Astrocyte of the spinal cord (primary cell): ENCODE results near the gene CIB2.

Experiments used
- DNase-seq: peaks from one replicate; pipeline ENCODE4 v3.0.0; 2011; ENCODE audit warnings: low read depth, low spot score
- H3K4me3 ChIP-seq: 2 replicates; pipeline ENCODE4 v1.5.1; 2011; ENCODE audit warnings: low read depth, mild to moderate bottlenecking, low read length, moderate library complexity
- in situ Hi-C: cut with HindIII; loops from 2 replicates; pipeline ENCODE4 v1.10.0; 2017; ENCODE audit warnings: low sequenced_read_pairs
- TF ChIP-seq, protein P1 (sequence below): IDR thresholded peaks from 2 replicates; pipeline ENCODE4 v1.5.1; 2012; ENCODE audit warnings: low read depth, mild to moderate bottlenecking, low read length, inconsistent platforms

The CIB2 gene

DNA sequence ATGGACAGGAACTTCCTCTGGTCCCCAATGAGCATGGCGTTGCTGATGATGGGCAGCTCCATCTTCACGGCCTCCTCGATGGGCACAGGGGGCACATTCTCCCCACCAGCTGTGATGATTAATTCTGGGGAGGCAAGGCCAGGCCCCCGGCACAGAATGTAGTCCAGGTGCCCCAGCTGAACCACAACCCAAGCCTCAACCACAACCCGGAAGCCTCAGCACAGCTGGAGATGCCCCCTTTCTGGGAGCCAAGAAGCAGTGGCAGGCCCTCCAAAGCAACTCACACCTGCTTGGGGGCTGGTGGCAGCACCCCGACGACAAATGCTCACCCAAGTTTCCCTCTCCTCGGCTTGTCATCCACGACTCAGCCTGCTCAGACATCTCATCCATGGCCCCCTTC lies 43.2 kb upstream of the CIB2 start:
- TF ChIP-seq, protein P1, sequence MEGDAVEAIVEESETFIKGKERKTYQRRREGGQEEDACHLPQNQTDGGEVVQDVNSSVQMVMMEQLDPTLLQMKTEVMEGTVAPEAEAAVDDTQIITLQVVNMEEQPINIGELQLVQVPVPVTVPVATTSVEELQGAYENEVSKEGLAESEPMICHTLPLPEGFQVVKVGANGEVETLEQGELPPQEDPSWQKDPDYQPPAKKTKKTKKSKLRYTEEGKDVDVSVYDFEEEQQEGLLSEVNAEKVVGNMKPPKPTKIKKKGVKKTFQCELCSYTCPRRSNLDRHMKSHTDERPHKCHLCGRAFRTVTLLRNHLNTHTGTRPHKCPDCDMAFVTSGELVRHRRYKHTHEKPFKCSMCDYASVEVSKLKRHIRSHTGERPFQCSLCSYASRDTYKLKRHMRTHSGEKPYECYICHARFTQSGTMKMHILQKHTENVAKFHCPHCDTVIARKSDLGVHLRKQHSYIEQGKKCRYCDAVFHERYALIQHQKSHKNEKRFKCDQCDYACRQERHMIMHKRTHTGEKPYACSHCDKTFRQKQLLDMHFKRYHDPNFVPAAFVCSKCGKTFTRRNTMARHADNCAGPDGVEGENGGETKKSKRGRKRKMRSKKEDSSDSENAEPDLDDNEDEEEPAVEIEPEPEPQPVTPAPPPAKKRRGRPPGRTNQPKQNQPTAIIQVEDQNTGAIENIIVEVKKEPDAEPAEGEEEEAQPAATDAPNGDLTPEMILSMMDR: no peak
- in situ Hi-C loops: no loop called here
- no peak for DNase-seq
- no peak overlapping the region for H3K4me3 ChIP-seq

DNA sequence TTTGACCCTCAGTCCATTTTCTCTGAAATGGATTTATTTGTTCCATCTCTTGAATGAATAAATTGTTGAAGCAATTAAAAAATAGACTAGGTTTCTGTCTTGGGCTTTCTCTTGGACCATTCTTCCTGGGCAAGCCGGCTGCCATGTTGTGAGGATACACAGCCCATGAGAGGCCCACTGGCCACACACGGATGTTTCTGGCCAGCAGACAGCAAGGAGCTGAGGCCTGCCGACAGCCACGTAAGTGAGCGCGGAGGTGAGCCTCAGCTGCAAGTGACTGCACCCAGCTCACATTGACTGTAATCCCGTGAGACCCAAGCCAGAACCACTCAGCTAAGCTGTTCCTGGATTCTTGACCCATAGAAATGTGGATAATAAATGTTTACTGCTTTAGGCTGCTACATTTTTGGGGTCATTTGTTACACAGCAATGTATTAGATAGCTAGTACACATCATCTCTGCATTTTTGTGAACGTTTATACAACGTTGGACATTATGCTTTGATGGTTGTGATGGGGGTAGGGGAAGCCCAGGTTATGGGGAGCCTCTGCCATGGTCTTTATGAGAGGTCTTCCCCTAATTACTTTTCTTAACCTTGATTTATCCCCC lies 40.7 kb upstream of the CIB2 start:
- H3K4me3 ChIP-seq: no peak overlapping the region
- TF ChIP-seq, protein P1: no peak
- no peak for DNase-seq
- in situ Hi-C loops: no loop called here

DNA sequence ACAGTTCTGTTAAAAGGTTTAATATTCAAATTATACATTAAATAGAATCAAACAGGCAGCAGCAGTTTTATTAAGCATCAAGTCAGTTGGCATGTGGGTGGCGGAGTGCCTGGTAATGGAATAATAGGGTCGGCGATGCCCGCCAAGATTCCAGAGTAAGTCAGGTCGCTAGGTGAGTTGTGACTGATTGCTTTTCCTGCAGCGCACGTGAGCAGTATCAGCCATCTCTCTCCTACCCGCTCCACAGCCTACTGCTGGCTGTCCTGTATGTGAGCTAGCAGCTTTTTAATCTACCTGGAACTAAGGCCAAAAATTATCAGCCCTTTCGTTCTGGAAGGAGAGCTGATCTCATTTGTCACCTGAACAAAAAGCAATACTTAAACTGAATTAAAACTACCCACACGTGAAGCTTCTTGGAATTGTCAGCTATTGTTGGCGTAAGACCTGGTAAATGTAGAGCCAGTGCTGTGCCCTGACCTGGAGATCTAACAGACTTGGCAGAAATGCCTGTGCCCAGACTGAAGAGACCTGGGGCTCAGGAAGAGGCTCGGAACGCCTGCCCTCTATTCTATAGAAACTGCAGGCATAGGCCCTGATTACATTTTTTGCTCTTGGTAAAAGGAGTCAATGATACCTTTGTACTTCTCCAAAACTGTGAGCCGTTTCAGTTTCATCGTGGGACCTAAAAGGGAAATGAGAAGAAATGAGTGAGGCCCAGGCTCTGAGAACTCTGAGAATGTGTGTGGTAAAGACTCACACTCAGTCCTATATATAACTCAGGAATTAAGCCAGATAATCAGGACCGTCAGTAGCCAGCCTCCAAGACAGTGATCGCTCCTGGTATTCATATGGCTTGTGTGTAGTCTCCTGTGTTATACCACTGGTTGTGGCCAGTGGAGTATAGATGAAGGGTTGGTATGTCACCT lies 39.9 kb upstream of the CIB2 start:
- no peak overlapping the region for H3K4me3 ChIP-seq
- in situ Hi-C loops: no loop called here

DNA sequence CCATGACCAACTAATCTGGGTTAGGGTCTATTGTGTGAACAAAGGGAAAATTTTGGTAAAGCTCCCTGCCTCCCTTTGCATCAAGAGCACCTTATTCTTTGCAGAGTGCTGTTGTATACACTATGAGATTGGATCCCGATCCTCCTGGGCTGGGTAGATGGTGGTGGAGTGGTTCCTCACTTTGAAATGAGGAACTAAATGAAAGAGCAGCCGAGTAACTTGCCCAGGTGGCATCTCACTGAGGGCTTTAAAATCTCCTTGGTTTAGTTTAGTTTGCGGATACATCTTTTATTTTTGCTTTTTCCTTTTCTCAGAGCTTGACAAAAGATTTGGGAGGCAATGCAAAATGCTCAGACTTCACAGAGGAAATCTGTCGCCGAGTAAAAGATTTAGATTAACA lies 37.4 kb upstream of the CIB2 start:
- no peak overlapping the region for H3K4me3 ChIP-seq
- DNase-seq: no peak
- in situ Hi-C loops: no loop called here
- TF ChIP-seq, protein P1: no peak

More for the DNA sequence above, 39.9 kb upstream of the CIB2 start:
- TF ChIP-seq, protein P1: no peak
- DNase-seq: no peak

DNA sequence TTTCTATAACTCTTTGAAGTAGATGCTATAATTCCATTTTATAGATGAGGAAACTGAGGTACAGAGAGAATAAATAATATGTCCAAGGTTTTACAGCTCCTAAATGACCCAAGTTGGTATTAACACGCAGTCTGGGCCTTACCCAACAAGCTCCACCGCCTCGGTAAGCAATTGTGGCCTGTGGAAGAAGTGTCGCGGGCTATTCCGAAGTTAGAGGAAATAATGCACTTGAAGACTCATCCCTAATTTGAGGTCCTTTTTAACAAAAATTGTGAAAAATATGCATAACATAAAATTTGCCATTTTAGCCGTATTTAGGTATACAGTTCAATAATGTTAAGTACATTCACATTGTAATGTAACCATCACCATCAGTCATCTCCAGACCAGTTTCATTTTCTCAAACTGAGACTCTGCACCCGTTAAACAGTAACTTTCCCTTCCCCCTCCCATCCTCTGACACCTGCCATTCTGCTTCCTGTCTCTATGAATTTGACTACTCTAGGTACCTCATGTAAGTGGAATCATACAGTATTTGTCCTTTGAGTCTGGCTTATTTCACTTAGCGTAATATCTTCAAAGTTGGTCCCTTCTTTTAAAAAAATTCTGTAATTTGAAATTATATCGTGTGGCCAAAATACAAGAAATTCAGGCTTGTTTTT lies 36.1 kb upstream of the CIB2 start:
- DNase-seq: no peak
- in situ Hi-C loops: no loop called here
- TF ChIP-seq, protein P1: no peak
- no peak overlapping the region for H3K4me3 ChIP-seq

DNA sequence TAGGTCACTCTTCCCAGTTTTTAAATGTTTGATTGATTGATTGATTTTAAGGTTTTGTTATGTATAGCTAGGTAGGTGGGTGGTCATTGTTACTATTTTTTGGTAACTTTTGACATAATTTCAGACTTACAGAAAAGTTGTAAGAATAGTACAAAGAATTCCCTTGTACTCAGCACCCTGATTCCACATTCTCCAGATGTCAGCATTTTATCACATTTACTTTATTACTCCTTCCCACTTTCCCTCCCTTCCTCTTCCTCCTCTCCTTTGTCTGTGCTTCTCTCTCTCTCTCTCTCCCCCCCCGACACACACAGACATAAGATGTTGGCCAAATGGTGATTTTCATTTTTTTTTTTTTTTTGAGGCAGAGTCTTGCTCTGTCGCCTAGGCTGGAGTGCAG lies 32.8 kb upstream of the CIB2 start:
- TF ChIP-seq, protein P1: no peak
- in situ Hi-C loops: no loop called here
- DNase-seq: no peak

More for the DNA sequence above, 32.8 kb upstream of the CIB2 start:
- no peak overlapping the region for H3K4me3 ChIP-seq
